Neuron (in vitro differentiated cells): ENCODE measurements around the gene SELENOK.

Source experiments
- H2AFZ ChIP-seq: one replicate; pipeline ENCODE4 v1.6.1; 2013; ENCODE audit warnings: low read depth, mild to moderate bottlenecking, inconsistent platforms, low read length, moderate library complexity
- H3K27me3 ChIP-seq: one replicate; pipeline ENCODE4 v1.6.1; 2013; ENCODE audit warnings: low read length; ENCODE audit not compliant: insufficient read depth
- H3K36me3 ChIP-seq: one replicate; pipeline ENCODE4 v1.6.1; 2013; ENCODE audit warnings: low read length; ENCODE audit not compliant: insufficient read depth
- H3K4me1 ChIP-seq: one replicate; pipeline ENCODE4 v1.6.1; 2013; ENCODE audit warnings: low read length; ENCODE audit not compliant: insufficient read depth
- H3K4me3 ChIP-seq: 2 replicates; pipeline ENCODE4 v1.5.1; 2013; ENCODE audit warnings: mild to moderate bottlenecking, low read length, moderate library complexity
- H3K9me3 ChIP-seq: one replicate; pipeline ENCODE4 v1.6.1; 2013; ENCODE audit warnings: low read length

The SELENOK gene

GRCh38 chr3:53865732-53866499, 25.7 kb downstream of the SELENOK start:
- Histone ChIP-seq H2AFZ (no peak overlapping the region), H3K36me3 (peaks cover 82% of the 10 kb centered on the region)

GRCh38 chr3:53863145-53863544, 28.5 kb downstream of the SELENOK start:
- H2AFZ ChIP-seq = no peak overlapping the region
- no peaks in the 10 kb centered on the region for H3K9me3 ChIP-seq
- H3K27me3 ChIP-seq = no peaks in the 10 kb centered on the region
- H3K4me1 ChIP-seq = no peaks in the 10 kb centered on the region
- H3K36me3 ChIP-seq = peaks cover 76% of the 10 kb centered on the region
- no peak overlapping the region for H3K4me3 ChIP-seq

More at GRCh38 chr3:53865732-53866499, 25.7 kb downstream of the SELENOK start:
- no peaks in the 10 kb centered on the region for H3K4me1 ChIP-seq
- H3K9me3 ChIP-seq = no peaks in the 10 kb centered on the region
- no peak overlapping the region for H3K4me3 ChIP-seq
- no peaks in the 10 kb centered on the region for H3K27me3 ChIP-seq

GRCh38 chr3:53862241-53862640, 29.4 kb downstream of the SELENOK start:
- no peaks in the 10 kb centered on the region for H3K27me3 ChIP-seq
- H3K4me1 ChIP-seq = no peaks in the 10 kb centered on the region
- no peak overlapping the region for H2AFZ ChIP-seq
- no peak overlapping the region for H3K4me3 ChIP-seq
- H3K9me3 ChIP-seq = no peaks in the 10 kb centered on the region
- H3K36me3 ChIP-seq = peaks cover 68% of the 10 kb centered on the region

- no peak overlapping the region for H2AFZ ChIP-seq
- no peaks in the 10 kb centered on the region for H3K4me1 ChIP-seq
- H3K4me3 ChIP-seq = no peak overlapping the region
- H3K36me3 ChIP-seq = peaks cover 56% of the 10 kb centered on the region
- no peaks in the 10 kb centered on the region for H3K9me3 ChIP-seq
- H3K27me3 ChIP-seq = no peaks in the 10 kb centered on the region
Measured at GRCh38 chr3:53860196-53860595, 31.5 kb downstream of the SELENOK start.

- H3K4me3 ChIP-seq = no peak overlapping the region
- H3K27me3 ChIP-seq = no peaks in the 10 kb centered on the region
- H3K36me3 ChIP-seq = peaks cover 47% of the 10 kb centered on the region
- no peaks in the 10 kb centered on the region for H3K9me3 ChIP-seq
- no peak overlapping the region for H2AFZ ChIP-seq
- no peaks in the 10 kb centered on the region for H3K4me1 ChIP-seq
Measured at GRCh38 chr3:53859178-53859577, 32.5 kb downstream of the SELENOK start.

- Histone ChIP-seq H3K9me3 (no peaks in the 10 kb centered on the region), H3K4me1 (no peaks in the 10 kb centered on the region), H3K36me3 (peaks cover 38% of the 10 kb centered on the region), H3K4me3 (no peak overlapping the region), H3K27me3 (no peaks in the 10 kb centered on the region), H2AFZ (no peak overlapping the region)
Measured at GRCh38 chr3:53858096-53858741, 33.4 kb downstream of the SELENOK start.

- H3K4me1 ChIP-seq = no peaks in the 10 kb centered on the region
- H3K27me3 ChIP-seq = no peaks in the 10 kb centered on the region
- H3K4me3 ChIP-seq = no peak overlapping the region
- no peaks in the 10 kb centered on the region for H3K9me3 ChIP-seq
- peaks cover 28% of the 10 kb centered on the region for H3K36me3 ChIP-seq
- no peak overlapping the region for H2AFZ ChIP-seq
Measured at GRCh38 chr3:53856964-53857363, 34.7 kb downstream of the SELENOK start.

- H3K36me3 ChIP-seq = no peaks in the 10 kb centered on the region
- no peak overlapping the region for H2AFZ ChIP-seq
- H3K4me1 ChIP-seq = peaks cover 5% of the 10 kb centered on the region
- peaks cover 2% of the 10 kb centered on the region for H3K27me3 ChIP-seq
- no peaks in the 10 kb centered on the region for H3K9me3 ChIP-seq
- H3K4me3 ChIP-seq = no peak overlapping the region
Measured at GRCh38 chr3:53850895-53851294, 40.8 kb downstream of the SELENOK start.

- H3K4me1 ChIP-seq = peaks cover 5% of the 10 kb centered on the region
- H3K9me3 ChIP-seq = no peaks in the 10 kb centered on the region
- H3K4me3 ChIP-seq = no peak overlapping the region
- no peaks in the 10 kb centered on the region for H3K36me3 ChIP-seq
- H3K27me3 ChIP-seq = peaks cover 2% of the 10 kb centered on the region
- H2AFZ ChIP-seq = no peak overlapping the region
Measured at GRCh38 chr3:53849916-53850315, 41.7 kb downstream of the SELENOK start.

- Histone ChIP-seq H3K27me3 (peaks cover 2% of the 10 kb centered on the region), H3K36me3 (no peaks in the 10 kb centered on the region), H3K4me3 (peak overlapping the region; percentile 61), H3K9me3 (no peaks in the 10 kb centered on the region), H2AFZ (peak overlapping the region; percentile 97), H3K4me1 (peaks cover 5% of the 10 kb centered on the region)
Measured at GRCh38 chr3:53846851-53847155, 44.9 kb downstream of the SELENOK start.

- Histone ChIP-seq H3K36me3 (no peaks in the 10 kb centered on the region), H3K27me3 (peaks cover 2% of the 10 kb centered on the region), H3K4me1 (peaks cover 5% of the 10 kb centered on the region), H2AFZ (peak within 1 kb of the TSS; percentile 97), H3K4me3 (peak within 1 kb of the TSS; percentile 61), H3K9me3 (no peaks in the 10 kb centered on the region)
Measured at GRCh38 chr3:53846134-53846850, 45.4 kb downstream of the SELENOK start, which contains the start of the genes CHDH and IL17RB. Gene CHDH (minus strand): TSS chr3:53846419. CDS start chr3:53824008, 22,411 bp downstream. Gene IL17RB (plus strand): TSS chr3:53846568. CDS start chr3:53846589, 21 bp downstream.

GRCh38 chr3:53845881-53846133, 45.9 kb downstream of the SELENOK start:
- Histone ChIP-seq H3K9me3 (no peaks in the 10 kb centered on the region), H3K36me3 (no peaks in the 10 kb centered on the region), H3K4me1 (peaks cover 5% of the 10 kb centered on the region), H3K27me3 (peaks cover 2% of the 10 kb centered on the region), H2AFZ (peak overlapping the region; percentile 97), H3K4me3 (peak overlapping the region; percentile 61)

GRCh38 chr3:53845103-53845880, 46.4 kb downstream of the SELENOK start:
- Histone ChIP-seq H2AFZ (peak overlapping the region; percentile 97), H3K4me3 (peak overlapping the region; percentile 61), H3K27me3 (peaks cover 2% of the 10 kb centered on the region)

More at GRCh38 chr3:53845103-53845880, 46.4 kb downstream of the SELENOK start:
- Histone ChIP-seq H3K9me3 (no peaks in the 10 kb centered on the region), H3K36me3 (no peaks in the 10 kb centered on the region), H3K4me1 (peaks cover 5% of the 10 kb centered on the region)
